ENCODE data around the gene MST1.

DNA sequence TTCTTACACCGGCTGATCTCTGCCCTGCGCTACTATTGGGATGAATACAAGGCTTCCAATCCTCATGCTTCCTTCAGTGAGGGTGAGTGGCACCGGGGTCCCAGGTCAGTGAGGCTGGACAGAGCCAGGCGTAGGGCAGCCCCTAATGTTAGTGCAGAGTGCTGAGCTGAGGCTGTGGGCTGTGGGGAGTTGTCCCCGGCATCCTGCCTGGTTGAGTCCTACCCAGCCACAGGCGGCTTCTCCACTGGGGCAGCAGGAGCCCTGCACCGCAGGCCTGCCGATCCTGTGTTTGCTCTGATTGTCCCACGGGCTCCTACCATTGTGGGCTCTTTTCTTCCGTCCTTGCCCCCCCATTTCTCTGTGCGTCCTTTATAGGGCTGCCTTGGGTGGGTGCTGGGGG, 13.4 kb upstream of the MST1 start:
- TF ChIP-seq, protein P1, sequence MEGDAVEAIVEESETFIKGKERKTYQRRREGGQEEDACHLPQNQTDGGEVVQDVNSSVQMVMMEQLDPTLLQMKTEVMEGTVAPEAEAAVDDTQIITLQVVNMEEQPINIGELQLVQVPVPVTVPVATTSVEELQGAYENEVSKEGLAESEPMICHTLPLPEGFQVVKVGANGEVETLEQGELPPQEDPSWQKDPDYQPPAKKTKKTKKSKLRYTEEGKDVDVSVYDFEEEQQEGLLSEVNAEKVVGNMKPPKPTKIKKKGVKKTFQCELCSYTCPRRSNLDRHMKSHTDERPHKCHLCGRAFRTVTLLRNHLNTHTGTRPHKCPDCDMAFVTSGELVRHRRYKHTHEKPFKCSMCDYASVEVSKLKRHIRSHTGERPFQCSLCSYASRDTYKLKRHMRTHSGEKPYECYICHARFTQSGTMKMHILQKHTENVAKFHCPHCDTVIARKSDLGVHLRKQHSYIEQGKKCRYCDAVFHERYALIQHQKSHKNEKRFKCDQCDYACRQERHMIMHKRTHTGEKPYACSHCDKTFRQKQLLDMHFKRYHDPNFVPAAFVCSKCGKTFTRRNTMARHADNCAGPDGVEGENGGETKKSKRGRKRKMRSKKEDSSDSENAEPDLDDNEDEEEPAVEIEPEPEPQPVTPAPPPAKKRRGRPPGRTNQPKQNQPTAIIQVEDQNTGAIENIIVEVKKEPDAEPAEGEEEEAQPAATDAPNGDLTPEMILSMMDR (conservative IDR thresholded peaks at IDR 0.05; ENCODE audit: low read depth, low read length), result no peak
- TF ChIP-seq CEBPB (IDR thresholded peaks at IDR 0.05; ENCODE audit: low read depth, low read length), result no peak
